Tibial nerve (tissue), 4 donors: Measurements from ENCODE around the gene CCDC106. TPM values are rescaled to one million over a fixed set of nuclear protein-coding genes. Genes with fewer than 3 reads are reported as not detected.

Experiments
- DNase-seq, 2 donors: peaks; one replicate each; pipeline ENCODE4 v3.0.0-alpha.2; 2019; ENCODE audit warnings: low spot score in 2 of 2
- H3K27ac ChIP-seq, 4 donors: fragments of 200-600 bp; sonication (generic) in 3 of 4; one replicate each; pipeline ENCODE4 v1.5.1; 2017 to 2019; ENCODE audit warnings: mild to moderate bottlenecking in 1 of 4
- H3K27me3 ChIP-seq, 2 donors: fragments of 200-600 bp; sonication (generic) in 1 of 2; one replicate each; pipeline versions ENCODE4 v1.5.1 to v1.6.0; 2017 to 2019
- H3K36me3 ChIP-seq, 3 donors: fragments of 200-600 bp; sonication (generic); one replicate each; pipeline ENCODE4 v1.5.1; 2018 to 2019
- H3K4me1 ChIP-seq, 4 donors: fragments of 200-600 bp; sonication (generic) in 3 of 4; one replicate each; pipeline ENCODE4 v1.5.1; 2017 to 2019
- H3K4me3 ChIP-seq, 4 donors: fragments of 200-600 bp; sonication (generic) in 3 of 4; one replicate each; pipeline ENCODE4 v1.5.1; 2017 to 2019; ENCODE audit warnings: mild to moderate bottlenecking in 1 of 4, moderate library complexity in 1 of 4
- H3K9me3 ChIP-seq, 4 donors: fragments of 200-600 bp; sonication (generic) in 3 of 4; one replicate each; pipeline ENCODE4 v1.5.1; 2017 to 2019
- CTCF ChIP-seq, 5 experiments: fragments of 200-600 bp in 3 of 5; fragments of 450-650 bp in 2 of 5; sonication (generic) in 3 of 5; IDR thresholded peaks; one replicate each; pipeline ENCODE4 v1.5.1; 2016 to 2019; ENCODE audit warnings: antibody characterized with exemption in 5 of 5, mild to moderate bottlenecking in 3 of 5, moderate library complexity in 2 of 5
- EP300 ChIP-seq, 2 donors: sonication (generic); formaldehyde crosslinking; IDR thresholded peaks; one replicate each; pipeline ENCODE4 v1.6.1; 2017; ENCODE audit warnings: antibody characterized with exemption in 2 of 2, mild to moderate bottlenecking in 1 of 2
- POLR2A ChIP-seq, 2 donors: fragments of 450-650 bp; IDR thresholded peaks; one replicate each; pipeline ENCODE4 v1.6.1; 2017; ENCODE audit warnings: antibody characterized with exemption in 2 of 2, mild to moderate bottlenecking in 2 of 2, moderate library complexity in 2 of 2
- WGBS, 2 donors: methylation state at CpG; one replicate each; pipeline ENCODE4 v1.1.5; 2018; 5-methylcytosine and 5-hydroxymethylcytosine counted together
- total RNA-seq, 4 donors: library from RNA; depleted of rRNA; stranded (reverse); fragments of >200 nt; gene quantifications; one replicate each; pipeline ENCODE4 v1.1.0, GENCODE V29; 2016

CCDC106 gene
- total RNA-seq, 4 donors from 2014 or later, result 14.5 to 39.6 (median 16.1) TPM

- H3K9me3 ChIP-seq, result no peaks in the 10 kb centered on the region
- H3K27ac ChIP-seq, result peak overlapping the region in 2 of 4 donors; percentile 98 to 99
- no peak overlapping the region for H3K4me3 ChIP-seq
- peaks cover 0 to 13% (median 0%) of the 10 kb centered on the region in 3 donors for H3K36me3 ChIP-seq
- no peak for DNase-seq
- 70 to 81% methylated on average over 22 of the region's 22 CpGs for WGBS, 2 donors
- peaks cover 0 to 60% (median 15%) of the 10 kb centered on the region in 4 donors for H3K4me1 ChIP-seq
- TF ChIP-seq CTCF (IDR thresholded peaks at IDR 0.05) (no peak), POLR2A (IDR thresholded peaks at IDR 0.05) (no peak), EP300 (IDR thresholded peaks at IDR 0.05) (no peak)
- no peaks in the 10 kb centered on the region for H3K27me3 ChIP-seq
Measured at GRCh38 chr19:55603581-55604292, 44.3 kb upstream of the CCDC106 start.

GRCh38 chr19:55605207-55605636, 42.8 kb upstream of the CCDC106 start:
- H3K4me1 ChIP-seq, result peaks cover 0 to 59% (median 15%) of the 10 kb centered on the region in 4 donors
- H3K4me3 ChIP-seq, result peak overlapping the region; percentile 71 to 100 (median 88)
- peak overlapping the region; percentile 87 to 99 (median 96) for H3K27ac ChIP-seq
- TF ChIP-seq EP300 (IDR thresholded peaks at IDR 0.05), result peak; percentile 63 to 69
- peak in 1 of 2 donors; percentile 31 for TF ChIP-seq POLR2A (IDR thresholded peaks at IDR 0.05)
- TF ChIP-seq CTCF (IDR thresholded peaks at IDR 0.05), result no peak
- no peaks in the 10 kb centered on the region for H3K9me3 ChIP-seq
- H3K27me3 ChIP-seq, result no peaks in the 10 kb centered on the region
- WGBS, 2 donors, result 0% methylated on average over 28 to 33 of the region's 43 CpGs
- peak; percentile 90 to 93 for DNase-seq
- peaks cover 0 to 27% (median 0%) of the 10 kb centered on the region in 3 donors for H3K36me3 ChIP-seq

- Histone ChIP-seq H3K4me3 (peak within 1 kb of the TSS; percentile 71 to 100 (median 88)), H3K36me3 (peaks cover 0 to 34% (median 0%) of the 10 kb centered on the region in 3 donors), H3K4me1 (peaks cover 0 to 60% (median 14%) of the 10 kb centered on the region in 4 donors), H3K27ac (peak within 1 kb of the TSS; percentile 87 to 99 (median 96)), H3K9me3 (no peaks in the 10 kb centered on the region), H3K27me3 (no peaks in the 10 kb centered on the region)
- 1% methylated on average over 21 to 36 of the region's 44 CpGs for WGBS, 2 donors
- TF ChIP-seq CTCF (IDR thresholded peaks at IDR 0.05), result peak; percentile 50 to 67 (median 62)
- TF ChIP-seq EP300 (IDR thresholded peaks at IDR 0.05), result no peak
- TF ChIP-seq POLR2A (IDR thresholded peaks at IDR 0.05), result no peak
- DNase-seq, result peak in 1 of 2 donors; percentile 67
Measured at GRCh38 chr19:55605637-55606470, 42.2 kb upstream of the CCDC106 start, which contains the start of gene ZNF865. TSS of gene ZNF865 (plus strand) at chr19:55605647. CDS start at chr19:55613619, 7,972 bp downstream.

- H3K27me3 ChIP-seq, result no peaks in the 10 kb centered on the region
- H3K27ac ChIP-seq, result peak overlapping the region; percentile 87 to 99 (median 96)
- WGBS, 2 donors, result 16 to 24% methylated on average over 12 of the region's 12 CpGs
Measured at GRCh38 chr19:55606471-55606787, 41.6 kb upstream of the CCDC106 start.

More at GRCh38 chr19:55606471-55606787, 41.6 kb upstream of the CCDC106 start:
- no peaks in the 10 kb centered on the region for H3K9me3 ChIP-seq
- DNase-seq, result no peak
- H3K4me3 ChIP-seq, result peak overlapping the region; percentile 71 to 100 (median 88)
- peaks cover 0 to 36% (median 0%) of the 10 kb centered on the region in 3 donors for H3K36me3 ChIP-seq
- peaks cover 0 to 60% (median 11%) of the 10 kb centered on the region in 4 donors for H3K4me1 ChIP-seq
- TF ChIP-seq EP300 (IDR thresholded peaks at IDR 0.05), result no peak
- TF ChIP-seq CTCF (IDR thresholded peaks at IDR 0.05), result peak in 1 of 5 experiments; percentile 4
- no peak for TF ChIP-seq POLR2A (IDR thresholded peaks at IDR 0.05)
